Nucleus accumbens (tissue), 56 donors: ENCODE measurements around the gene RANBP17.
"Not testable (repeated sequence)": the region's sequence is repeated elsewhere in the genome, so short reads cannot be mapped to it uniquely, and the experiment has no call there.

Source experiments
- DNase-seq, 56 donors: peaks; one replicate each; lab custom pipeline; 2025; lab: John Stamatoyannopoulos, UW

RANBP17 gene

GRCh38 chr5:171275841-171276544, 414.2 kb downstream of the RANBP17 start:
- no peak for DNase-seq

GRCh38 chr5:171283753-171284152, 421.9 kb downstream of the RANBP17 start:
- no peak for DNase-seq

- no peak for DNase-seq
These were observed 423.6 kb downstream of the RANBP17 start for GRCh38 chr5:171285465-171285864.

GRCh38 chr5:171288066-171288465, 426.2 kb downstream of the RANBP17 start:
- no peak for DNase-seq

- DNase-seq, result no peak
These were observed 429.6 kb downstream of the RANBP17 start for GRCh38 chr5:171291371-171291770.

GRCh38 chr5:171295299-171295698, 433.5 kb downstream of the RANBP17 start:
- DNase-seq, result no peak

- no peak for DNase-seq
These were observed 434.0 kb downstream of the RANBP17 start for GRCh38 chr5:171295801-171296200.

GRCh38 chr5:171297941-171298340, 436.1 kb downstream of the RANBP17 start:
- not testable (repeated sequence) for DNase-seq

- DNase-seq, result no peak
These were observed 437.4 kb downstream of the RANBP17 start for GRCh38 chr5:171299228-171299627.

- DNase-seq, result no peak
These were observed 438.0 kb downstream of the RANBP17 start for GRCh38 chr5:171299851-171300250.

GRCh38 chr5:171300358-171300757, 438.5 kb downstream of the RANBP17 start:
- DNase-seq, result no peak

- DNase-seq, result no peak
These were observed 444.3 kb downstream of the RANBP17 start for GRCh38 chr5:171306166-171306565.

- DNase-seq, result no peak
These were observed 445.2 kb downstream of the RANBP17 start for GRCh38 chr5:171306781-171307591.

GRCh38 chr5:171307789-171308452, 446.1 kb downstream of the RANBP17 start:
- DNase-seq, result no peak

GRCh38 chr5:171308453-171309275, 446.8 kb downstream of the RANBP17 start, which contains the start of gene TLX3:
Gene TLX3 (plus strand): TSS chr5:171309248. CDS start chr5:171309366, 118 bp downstream.
- DNase-seq, result no peak

GRCh38 chr5:171309276-171310211, 447.7 kb downstream of the RANBP17 start:
- no peak for DNase-seq

GRCh38 chr5:171310212-171310818, 448.5 kb downstream of the RANBP17 start:
- DNase-seq, result no peak

GRCh38 chr5:171310819-171311321, 449.1 kb downstream of the RANBP17 start:
- DNase-seq, result no peak
